Measurements from ENCODE around the gene FHAD1.

Gene FHAD1

DNA sequence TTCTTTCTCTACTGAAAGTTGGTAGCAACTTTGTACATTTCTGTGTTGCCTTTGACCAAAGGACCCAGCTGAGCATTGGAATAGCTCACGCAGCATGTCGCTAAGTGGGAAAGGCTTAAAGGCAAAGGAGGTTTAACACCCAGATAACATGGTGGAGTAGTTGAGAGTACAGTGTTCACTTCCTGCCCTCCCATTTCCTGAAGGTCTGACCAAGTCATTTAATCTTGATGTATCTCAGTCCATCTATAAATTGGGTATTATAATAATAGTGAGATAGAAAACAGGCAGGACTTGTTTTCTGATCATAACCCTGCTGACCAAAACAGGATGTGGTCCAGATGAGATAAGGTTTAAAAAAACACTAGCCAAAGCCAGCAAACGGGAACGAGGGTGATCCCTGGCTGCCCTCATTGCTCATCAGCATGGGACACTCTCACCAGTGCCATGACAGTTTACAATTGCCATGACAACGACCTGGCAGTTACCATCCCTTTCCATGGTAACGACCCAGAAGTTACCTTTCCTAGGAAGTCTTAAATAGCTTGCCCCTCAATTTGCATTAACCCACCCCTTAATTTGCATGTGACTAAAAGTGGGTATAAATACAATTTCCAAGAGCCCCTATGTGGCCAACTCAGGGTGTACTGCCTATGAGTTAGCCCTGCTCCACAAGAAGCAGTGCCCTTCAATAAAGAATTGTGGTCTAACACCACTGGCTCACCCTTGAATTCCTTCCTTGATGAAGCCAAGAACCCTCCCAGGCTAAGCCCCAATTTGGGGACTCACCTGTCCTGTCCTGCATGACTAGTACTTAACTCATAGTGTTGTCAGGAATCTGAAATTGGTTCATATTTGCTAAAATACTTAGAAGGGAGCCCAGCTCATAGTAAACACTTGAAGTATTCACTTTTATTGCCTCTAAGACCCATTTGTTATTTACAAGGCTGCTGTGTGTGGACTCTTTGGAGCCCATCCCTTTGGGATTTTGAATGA lies 28.4 kb upstream of the FHAD1 start:
- DNase-seq (ENCODE audit: low spot score): peak; percentile 3

DNA sequence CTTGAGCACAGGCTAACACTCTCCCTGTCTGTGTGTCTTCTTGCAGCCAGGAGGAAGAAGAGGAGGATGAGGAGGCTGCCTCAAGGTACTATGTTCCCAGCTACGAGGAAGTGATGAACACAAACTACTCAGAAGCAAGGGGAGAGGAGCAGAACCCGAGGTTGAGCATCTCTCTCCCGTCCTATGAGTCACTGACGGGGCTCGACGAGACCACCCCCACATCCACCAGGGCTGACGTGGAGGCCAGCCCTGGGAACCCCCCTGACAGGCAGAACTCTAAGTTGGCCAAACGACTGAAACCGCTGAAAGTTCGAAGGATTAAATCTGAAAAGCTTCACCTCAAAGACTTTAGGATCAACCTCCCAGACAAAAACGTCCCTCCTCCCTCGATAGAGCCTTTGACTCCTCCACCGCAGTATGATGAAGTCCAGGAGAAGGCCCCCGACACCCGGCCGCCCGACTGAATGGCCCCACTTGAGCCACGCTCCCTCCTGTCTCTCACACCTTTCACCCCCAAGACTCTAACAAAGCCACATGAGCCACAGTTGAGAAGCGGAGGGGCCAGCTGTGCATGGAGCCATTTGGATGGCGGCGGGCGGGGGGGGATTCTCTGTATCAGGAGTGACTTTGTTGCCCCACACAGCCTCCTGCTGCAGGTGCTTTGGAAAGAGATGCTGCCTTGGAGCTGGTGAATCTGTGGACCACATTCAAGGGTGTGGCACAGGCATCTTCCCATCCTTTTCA lies 27.6 kb upstream of the FHAD1 start:
- DNase-seq (ENCODE audit: low spot score): no peak

DNA sequence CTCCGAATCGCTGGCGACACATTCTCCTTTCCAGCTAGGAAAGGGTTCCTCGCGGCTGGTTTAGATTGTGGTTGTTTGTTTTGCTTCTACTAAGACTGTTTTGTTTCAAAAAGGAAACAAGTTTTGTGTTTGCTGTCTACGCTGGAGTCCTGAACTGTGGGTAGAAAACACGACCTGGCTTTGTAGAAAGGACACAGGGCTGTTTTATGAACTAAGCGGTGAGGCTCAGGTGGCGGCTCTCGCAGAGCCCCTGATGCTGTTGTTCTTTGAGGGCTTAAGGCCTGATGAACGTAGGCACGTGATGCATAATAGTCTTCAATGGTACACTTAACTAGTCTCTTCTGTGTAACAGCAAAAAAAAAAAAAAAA lies 27.0 kb upstream of the FHAD1 start:
- no peak for DNase-seq (ENCODE audit: low spot score)

DNA sequence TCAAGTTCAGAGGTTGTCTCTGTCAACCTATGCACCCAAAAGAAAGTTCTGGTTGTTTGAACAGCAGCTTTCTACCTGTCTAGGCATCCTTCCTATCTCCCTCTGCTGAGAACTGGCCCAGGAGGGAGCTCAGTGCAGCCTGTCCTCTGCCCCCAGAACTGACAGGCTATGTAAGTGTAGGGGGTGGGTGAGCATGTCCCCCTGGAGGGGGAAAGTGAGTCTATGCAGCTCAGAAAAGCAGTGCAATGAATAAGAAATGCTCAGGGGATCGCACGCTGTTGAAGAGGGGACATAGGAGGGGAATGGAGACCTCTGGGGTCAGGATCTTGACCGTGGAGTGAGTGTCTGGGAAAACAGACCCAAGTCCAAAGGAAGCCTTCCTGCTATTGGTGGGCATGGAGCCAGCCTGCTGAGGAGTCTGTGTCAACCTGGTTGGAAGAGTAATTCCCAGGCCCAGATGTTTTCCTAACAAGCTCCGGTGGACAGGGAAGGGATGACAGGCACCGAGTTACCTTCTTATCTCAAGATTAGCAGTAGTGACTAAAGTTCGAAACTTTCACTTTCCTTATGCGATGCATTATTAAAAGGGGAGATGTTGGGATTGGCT lies 26.1 kb upstream of the FHAD1 start:
- no peak for DNase-seq (ENCODE audit: low spot score)

DNA sequence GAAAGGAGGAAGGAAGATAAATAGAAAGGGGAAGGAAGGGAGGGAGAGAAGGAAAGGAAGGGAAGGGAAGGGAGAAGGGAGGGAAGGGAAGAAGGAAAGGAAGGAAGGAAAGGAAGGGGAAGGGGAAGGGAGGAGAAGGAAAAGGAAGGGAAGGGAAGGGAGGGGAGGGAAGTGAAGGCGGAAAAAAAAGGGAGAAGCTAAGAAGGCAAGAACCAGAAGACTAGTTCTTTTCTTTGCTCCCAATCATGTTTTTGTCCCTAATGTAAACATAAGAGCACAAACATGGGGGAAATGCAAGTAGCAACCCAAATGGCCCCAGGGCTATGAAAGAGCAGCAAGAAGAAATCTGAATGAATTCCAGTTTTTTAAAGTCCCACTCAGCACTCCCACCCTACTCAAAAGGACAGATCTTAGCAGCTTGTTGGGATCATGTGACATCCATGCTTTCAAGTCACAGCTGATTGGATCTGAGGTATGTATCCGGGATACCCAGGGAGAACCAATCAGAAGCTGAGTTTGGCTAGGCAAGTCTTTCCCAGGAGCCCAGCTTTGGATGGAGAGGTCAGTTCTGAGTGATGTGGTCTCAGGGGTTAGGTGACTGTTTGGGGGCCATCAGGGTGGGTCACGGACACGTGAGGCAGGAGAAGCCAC lies 24.2 kb upstream of the FHAD1 start:
- no peak for DNase-seq (ENCODE audit: low spot score)

DNA sequence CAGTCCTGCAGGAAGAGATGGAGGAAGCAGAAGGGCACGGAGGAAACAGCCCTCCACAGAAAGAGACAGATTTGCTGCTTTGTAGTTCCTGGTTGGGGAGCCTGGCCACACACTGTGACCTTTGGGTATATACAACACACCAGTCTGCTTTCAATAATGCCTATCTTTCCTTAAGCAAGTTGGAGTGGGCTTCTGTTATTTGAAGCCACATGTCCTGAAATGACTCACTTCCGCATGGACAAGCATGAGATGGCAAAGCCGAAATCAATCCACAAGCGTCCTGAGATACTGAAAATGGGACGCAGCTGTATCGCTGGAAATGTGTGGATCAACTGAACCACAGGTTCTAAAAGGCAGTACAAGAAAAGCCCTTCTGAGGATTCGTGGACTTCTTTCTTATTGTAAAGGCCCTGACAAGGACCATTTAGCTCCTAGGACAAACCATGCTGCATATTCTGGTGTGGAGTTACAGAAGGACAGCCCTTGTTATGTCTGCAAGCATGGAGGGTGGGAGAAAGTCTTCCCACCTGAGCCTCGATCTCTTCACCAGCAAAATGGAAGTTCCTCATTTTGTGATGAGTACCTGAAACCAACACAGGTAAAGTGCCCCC lies 22.7 kb upstream of the FHAD1 start:
- no peak for DNase-seq (ENCODE audit: low spot score)

DNA sequence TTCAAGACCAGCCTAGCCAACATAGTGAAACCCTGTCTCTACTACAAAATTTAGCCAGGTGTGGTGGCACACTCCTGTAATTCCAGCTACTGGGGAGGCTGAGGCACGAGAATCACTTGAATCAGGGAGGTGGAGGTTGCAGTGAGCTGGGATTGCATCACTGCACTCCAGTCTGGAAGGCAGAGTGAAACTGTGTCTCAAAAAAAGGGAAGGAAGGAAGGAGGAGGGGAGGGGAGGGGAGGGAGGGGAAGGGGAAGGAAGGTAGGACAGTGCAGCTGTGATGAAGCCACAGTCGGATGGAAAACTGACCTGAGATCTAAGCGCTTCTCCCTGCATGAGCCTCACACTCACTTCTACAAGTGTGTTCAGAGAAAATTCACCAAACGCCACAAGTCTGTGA lies 22.0 kb upstream of the FHAD1 start:
- no peak for DNase-seq (ENCODE audit: low spot score)

DNA sequence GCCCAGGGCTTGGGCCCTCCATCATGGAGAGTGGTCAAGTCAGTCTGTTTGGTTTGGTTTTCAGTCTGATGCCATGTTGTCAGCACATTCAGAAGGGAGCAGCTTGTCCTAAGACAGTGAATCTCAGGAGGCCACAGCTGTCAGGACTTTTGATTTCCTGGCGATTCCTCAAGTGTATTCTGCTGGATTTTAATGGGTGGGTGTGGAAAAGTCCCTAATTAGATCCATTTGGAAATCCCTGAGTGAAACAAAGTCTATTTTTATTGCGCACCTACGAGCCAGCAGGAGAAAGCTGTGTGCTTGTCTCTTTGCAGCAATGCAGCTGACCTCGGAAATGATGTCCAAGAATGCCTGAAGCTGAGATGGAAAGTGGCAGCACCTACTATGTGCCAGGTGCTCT lies 21.6 kb upstream of the FHAD1 start:
- no peak for DNase-seq (ENCODE audit: low spot score)

DNA sequence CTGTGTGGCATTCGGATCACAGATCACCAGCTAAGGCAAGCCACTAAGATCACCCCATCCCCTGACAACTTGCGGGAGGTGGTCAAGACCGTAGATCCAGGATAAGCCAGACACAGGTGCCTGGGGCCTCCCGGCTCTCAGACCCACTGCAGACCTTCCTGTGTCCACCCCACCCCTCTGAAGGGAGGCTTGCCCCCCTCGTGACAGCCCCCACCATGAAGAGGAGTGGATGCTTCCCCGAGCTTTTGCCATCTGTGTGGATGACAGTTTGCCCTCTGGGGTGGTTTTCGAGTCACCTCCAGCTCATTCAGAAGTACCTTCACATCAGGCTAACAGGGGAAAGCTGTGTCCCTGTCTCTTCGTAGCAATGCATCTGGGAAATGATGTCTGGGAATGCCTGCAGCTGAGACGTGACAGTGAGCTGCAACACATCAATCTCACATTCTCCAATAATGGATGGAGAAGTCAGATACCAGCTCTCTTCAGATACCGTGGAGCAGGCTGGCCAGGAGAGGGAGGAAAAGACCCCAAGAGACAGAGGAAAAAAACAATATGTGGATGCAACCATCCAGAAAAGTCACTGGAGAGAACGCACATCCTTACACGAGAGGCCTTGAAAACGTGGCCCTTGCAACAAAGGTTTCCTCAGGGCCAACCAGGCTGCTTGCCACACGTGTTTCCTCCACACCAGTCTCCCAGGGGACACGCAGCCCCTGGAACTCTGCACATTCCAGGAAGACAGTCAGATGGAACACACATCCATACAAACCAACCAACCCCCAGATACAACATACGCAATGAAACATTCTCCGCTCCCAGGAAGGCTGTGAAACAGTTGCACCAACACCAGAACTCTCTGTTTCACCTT lies 20.4 kb upstream of the FHAD1 start:
- DNase-seq (ENCODE audit: low spot score): no peak

DNA sequence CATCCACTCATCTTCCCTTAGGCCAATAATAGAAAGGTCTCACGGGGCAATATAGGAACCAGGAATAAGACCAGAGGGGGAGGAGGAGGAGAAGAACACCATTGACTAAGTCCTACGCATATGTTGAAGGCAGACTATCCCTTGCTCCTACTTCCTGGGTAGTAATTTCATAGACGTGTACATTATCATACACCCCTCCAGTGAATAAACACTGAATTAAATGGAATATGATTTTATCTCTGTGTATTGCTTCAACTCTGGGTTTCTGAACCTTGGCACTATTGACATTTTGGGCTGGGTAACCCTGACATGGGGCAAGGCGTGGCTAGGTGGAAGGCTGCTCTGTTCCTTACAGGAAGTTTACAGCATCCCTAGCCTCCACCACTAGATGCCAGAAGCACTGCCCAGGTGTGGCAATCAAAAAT lies 17.3 kb upstream of the FHAD1 start:
- no peak for DNase-seq (ENCODE audit: low spot score)

DNA sequence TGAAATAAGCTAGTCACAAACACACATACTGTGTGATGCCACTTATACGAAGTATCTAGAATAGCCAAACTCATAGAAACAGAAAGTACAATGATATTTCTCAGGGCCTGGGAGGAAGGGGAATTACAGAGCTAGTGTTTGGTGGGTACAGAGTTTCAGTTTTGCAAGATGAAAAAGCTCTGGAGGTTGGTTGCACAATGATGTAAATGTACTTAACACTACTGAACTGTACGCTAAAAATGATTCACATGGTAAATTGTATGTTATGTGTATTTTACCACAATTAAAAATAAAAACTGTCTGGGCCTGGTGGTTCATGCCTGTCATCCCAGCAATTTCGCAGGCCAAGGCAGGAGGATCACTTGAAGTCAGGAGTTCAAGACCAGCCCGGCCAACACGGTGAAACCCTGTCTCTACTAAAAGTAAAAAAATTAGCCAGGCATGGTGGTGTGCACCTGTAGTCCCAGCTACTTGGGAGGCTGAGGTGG lies 15.3 kb upstream of the FHAD1 start:
- peak; percentile 10 for DNase-seq (ENCODE audit: low spot score)

DNA sequence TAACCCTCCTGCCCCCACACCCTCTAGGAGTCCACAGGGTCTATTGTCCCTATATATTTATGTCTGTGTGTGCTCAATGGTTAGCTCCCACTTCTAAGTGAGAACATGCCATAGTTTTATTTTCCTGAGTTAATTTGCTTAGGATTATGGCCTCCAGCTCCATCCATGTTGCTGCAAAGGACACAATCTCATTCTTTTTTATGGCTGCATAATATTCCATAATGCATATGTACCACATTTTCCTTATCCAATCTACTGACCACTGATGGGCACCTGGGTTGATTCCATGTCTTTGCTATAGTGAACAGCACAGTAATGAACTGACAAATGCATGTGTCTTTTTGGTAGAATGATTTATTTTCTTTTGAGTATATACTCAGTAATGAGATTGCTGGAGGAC lies 13.3 kb upstream of the FHAD1 start:
- DNase-seq (ENCODE audit: low spot score): no peak

DNA sequence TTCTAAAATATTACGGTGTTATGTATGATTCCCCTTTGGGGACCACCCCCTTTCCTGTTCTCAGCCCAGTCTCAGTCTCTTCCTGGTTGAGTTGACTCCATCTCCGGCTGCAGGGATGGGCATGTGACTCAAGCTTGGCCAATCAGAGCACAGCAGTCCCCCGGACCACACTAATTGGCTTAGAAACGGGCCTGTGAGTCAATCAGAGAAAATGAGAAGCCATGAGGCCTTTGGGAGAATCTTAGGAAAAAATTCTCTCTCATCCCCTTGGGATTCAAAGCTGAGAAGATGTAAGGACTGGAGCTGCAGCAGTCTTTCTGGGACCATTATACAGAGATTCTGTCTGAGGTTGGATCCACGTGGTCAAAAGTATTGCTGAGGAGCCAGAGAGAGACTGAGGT lies 10.7 kb upstream of the FHAD1 start:
- no peak for DNase-seq (ENCODE audit: low spot score)

DNA sequence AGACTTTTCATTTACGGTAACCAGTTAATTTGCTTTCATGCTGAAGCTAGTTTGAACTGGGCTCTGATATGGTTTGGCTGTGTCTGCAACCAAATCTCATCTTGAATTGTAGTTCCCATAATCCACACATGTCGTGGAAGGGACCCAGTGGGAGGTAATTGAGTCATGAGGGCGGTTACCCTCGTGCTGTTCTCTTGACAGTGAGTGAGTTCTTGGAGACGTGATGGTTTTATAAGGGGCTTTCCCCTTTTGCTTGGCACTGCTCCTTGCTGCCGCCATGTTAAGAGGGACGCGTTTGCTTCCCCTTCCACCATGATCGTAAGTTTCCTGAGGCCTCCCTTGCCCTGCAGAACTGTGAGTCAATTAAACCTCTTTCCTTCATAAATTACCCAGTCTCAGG lies 10.3 kb upstream of the FHAD1 start:
- no peak for DNase-seq (ENCODE audit: low spot score)

DNA sequence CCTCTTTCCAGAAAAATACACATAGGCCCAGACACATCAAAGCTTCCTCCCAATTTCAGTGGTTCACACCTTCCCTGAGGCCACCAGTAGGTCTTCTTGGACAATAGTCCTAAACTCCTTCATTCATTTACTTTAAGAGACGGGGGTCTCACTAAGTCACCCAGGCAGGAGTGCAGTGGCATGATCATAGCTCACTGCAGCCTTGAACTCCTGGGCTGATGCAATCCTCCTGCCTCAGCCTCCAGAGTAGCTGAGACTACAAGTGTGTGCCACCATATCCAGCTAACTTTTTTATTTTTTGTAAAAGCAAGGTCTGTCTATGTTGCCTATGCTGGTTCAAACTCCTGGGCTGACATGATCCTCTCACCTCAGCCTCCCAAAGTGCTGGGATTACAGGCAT lies 8.2 kb upstream of the FHAD1 start:
- DNase-seq (ENCODE audit: low spot score): no peak

DNA sequence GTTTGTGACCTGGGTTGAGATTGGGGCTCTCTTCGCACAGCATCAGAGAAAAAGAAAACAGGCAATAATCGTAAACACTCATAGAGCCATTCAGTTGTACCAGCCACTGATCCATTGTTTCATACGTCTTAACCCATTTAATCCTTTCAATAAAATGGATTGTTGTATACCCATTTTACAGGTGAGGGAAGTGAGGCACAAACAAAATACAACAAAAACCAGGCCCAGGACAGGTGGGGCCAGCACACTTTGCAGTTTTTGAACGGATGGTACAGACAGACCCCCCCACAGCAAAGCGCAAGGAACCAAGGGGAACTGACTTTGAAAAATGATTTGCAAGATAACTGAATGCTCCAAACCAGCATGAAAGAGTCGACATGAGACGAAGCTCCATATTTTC lies 4.3 kb upstream of the FHAD1 start:
- no peak for DNase-seq (ENCODE audit: low spot score)

DNA sequence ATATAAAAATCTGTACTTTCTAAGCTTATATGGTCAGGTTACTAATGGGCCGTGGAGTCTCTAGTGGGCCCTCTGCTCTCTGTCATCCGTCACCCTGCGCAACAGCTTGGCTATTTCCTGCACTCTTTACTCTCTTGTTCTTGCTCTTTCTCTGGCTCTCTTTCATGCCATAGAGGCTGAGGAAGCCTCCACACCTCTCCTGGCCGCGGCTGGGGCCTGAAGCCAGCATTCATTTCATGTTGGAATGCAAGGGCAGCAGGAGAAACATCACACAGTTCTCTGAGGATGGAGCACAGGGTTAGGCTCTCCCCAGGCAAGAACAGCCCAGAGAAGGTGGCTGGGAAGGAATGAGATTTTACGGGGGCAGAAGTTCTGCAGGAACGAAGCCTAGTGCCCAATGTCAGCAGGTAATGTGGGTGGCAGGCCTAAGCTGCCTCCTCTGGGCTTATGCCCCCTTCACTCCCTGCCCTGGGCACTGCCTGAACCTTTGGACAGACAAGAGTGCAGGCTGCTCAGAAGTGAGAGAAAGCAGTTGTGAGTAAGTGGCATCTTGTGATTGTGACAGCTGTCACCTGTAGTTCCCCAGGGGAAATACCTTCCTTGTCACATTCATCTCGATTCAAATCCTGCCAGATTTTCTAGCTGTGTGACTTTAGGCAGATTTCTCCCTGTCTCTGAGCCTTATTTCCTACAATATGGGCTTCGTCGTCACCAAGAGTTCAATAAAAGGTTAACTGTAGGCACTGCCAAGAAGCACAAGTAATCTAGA lies 3.6 kb upstream of the FHAD1 start:
- no peak for DNase-seq (ENCODE audit: low spot score)

DNA sequence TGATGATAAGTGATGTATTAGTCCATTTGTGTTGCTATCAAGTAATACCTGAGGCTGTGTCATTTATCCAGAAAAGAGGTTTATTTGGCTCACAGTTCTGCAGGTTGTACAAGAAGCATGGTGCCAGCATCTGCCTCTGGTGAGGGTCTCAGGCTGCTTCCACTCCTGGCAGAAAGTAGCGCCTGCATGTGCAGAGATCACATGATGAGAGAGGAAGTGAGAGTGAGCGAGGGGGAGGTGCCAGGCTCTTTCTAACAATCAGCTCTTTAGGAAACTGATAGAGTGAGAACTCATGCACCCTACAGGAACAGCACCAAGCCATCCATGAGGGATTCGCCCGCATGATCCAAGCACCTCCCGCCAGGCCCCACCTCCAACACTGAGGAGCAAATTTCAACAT lies 2.2 kb upstream of the FHAD1 start:
- DNase-seq (ENCODE audit: low spot score): no peak

DNA sequence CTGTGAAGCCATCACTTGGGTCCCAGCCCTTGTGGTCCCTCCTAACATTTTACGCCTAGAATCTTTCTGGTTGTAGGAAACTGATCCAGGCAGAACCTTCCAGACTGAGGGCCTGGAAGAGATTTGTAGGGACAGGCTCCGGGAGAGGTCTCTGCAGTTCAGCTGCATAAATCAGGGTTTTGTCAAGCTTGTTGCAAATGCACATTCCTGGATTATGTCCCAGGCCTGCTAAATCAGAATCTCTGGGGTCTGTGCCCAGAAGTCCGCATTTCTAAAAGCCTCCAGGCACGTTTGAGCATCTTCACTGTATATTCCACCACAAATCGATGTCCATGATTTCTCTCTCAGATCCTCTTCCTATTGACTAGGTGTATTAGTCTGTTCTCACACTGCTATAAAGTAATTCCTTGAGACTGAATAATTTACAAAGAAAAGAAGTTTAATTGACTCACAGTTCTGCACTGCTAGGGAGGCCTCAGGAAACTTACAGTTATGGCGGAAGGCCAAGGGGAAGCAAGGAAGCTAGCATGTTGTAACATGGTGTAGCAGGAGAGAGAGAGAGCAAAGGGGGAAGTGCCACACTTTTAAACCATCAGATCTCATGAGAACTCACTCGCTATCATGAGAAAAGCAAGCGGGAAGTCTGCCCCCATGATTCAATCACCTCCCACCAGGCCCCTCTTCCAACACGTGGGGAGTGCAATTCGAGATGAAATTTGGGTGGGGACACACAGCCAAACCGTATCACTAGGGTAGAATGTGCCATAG lies 1.2 kb upstream of the FHAD1 start:
- DNase-seq (ENCODE audit: low spot score): no peak
